Adrenal gland (tissue), 12 donors: ENCODE results near the gene UBE3C. TPM values are rescaled to one million over a fixed set of nuclear protein-coding genes. Genes with fewer than 3 reads are reported as not detected.

ENCODE experiments used
- DNase-seq, 7 donors: peaks; one replicate each; pipeline ENCODE4 v3.0.0-alpha.2; 2019 to 2020
- H3K27ac ChIP-seq, 5 donors: fragments of 200-600 bp; sonication (generic) in 4 of 5; 1 replicate in 3 of 5; 2 replicates in 2 of 5; pipeline versions ENCODE4 v1.5.1 to v1.8.0; 2016 to 2020; ENCODE audit warnings: mild to moderate bottlenecking in 1 of 5
- H3K27me3 ChIP-seq: fragments of 200-600 bp; 2 replicates; pipeline ENCODE4 v1.8.0; 2021
- H3K36me3 ChIP-seq, 2 donors: fragments of 200-600 bp; replicated peaks in 1 of 2; 1 replicate in 1 of 2; 2 replicates in 1 of 2; pipeline versions ENCODE4 v1.5.1 to v1.8.0; 2018 to 2022
- H3K4me1 ChIP-seq, 2 donors: fragments of 200-600 bp; replicated peaks in 1 of 2; 1 replicate in 1 of 2; 2 replicates in 1 of 2; pipeline versions ENCODE4 v1.5.1 to v1.8.0; 2018 to 2021
- H3K4me3 ChIP-seq, 4 donors: fragments of 200-600 bp; sonication (generic) in 3 of 4; one replicate each; pipeline ENCODE4 v1.5.1; 2016 to 2018
- H3K9me3 ChIP-seq, 3 donors: fragments of 200-600 bp; sonication (generic) in 1 of 3; replicated peaks in 1 of 3; 1 replicate in 2 of 3; 2 replicates in 1 of 3; pipeline versions ENCODE4 v1.5.1 to v1.8.0; 2016 to 2021
- CTCF ChIP-seq, 6 experiments: fragments of 450-650 bp in 4 of 6; fragments of 200-600 bp in 2 of 6; sonication (generic) in 1 of 6; IDR thresholded peaks; 1 replicate in 5 of 6; 2 replicates in 1 of 6; pipeline versions ENCODE4 v1.5.1 to v1.8.0; 2016 to 2021; ENCODE audit warnings: antibody characterized with exemption in 6 of 6, mild to moderate bottlenecking in 2 of 6, moderate library complexity in 1 of 6
- POLR2A ChIP-seq, 2 donors: fragments of 450-650 bp; IDR thresholded peaks; one replicate each; pipeline ENCODE4 v1.6.1; 2017; ENCODE audit warnings: antibody characterized with exemption in 2 of 2, mild to moderate bottlenecking in 2 of 2, moderate library complexity in 1 of 2
- WGBS, 4 donors: extraction: QIAGEN DNeasy Blood & Tissue Kit in 2 of 4; methylation state at CpG; one replicate each; pipeline versions ENCODE4 v1.1.5 to v1.1.7; 2013 to 2017; 5-methylcytosine and 5-hydroxymethylcytosine counted together
- intact Hi-C, 2 donors: fragments of 100-400 bp; cut with DNase I; formaldehyde crosslinking; loops; one replicate each; pipeline versions ENCODE4 v1.14.1 to v1.15.0; 2022 to 2023
- polyA plus RNA-seq, 3 donors: library from polyadenylated mRNA; stranded (reverse); fragments of 200-250 nt in 2 of 3; fragments of 350-450 nt in 1 of 3; fragmentation: Illumina TruSeq in 1 of 3; extraction: RNeasy Lipid Tissue Mini Kit (QIAGEN cat#74804) in 1 of 3; gene quantifications; one replicate each; pipeline ENCODE4 v1.2.3, GENCODE V29; 2013 to 2014
- total RNA-seq, 9 donors: library from RNA; depleted of rRNA in 4 of 9; stranded (reverse); fragments of >200 nt in 4 of 9; fragments of 120-200 nt in 1 of 9; fragmentation: NEBNext Ultra II Directional in 1 of 9; extraction: Animal tissue kit (Norgen Biotek cat#: 25700) in 1 of 9; gene quantifications; one replicate each; pipeline versions ENCODE4 v1.1.0 to v1.2.4, GENCODE V29; 2013 to 2023
- donor health status: healthy with polysubstance abuse.
- donor health status: Bipolar disorder and iron deficiency.
- donor health status: DM: yes; HTN: yes; CAD: no.
- donor health status: DM: no; HTN: no; CAD: no.
- donor health status: DM: no; HTN: no; CAD: no.
- donor health status: DM: yes; HTN: yes; CAD: no.

The UBE3C gene
- total and polyA plus RNA-seq, 12 donors: 11.7 to 58.1 (median 46.2) TPM

- DNase-seq: no peak
- Histone ChIP-seq H3K27me3 (peaks cover 4% of the 10 kb centered on the region), H3K27ac (no peak overlapping the region), H3K9me3 (no peaks in the 10 kb centered on the region), H3K36me3 (no peaks in the 10 kb centered on the region), H3K4me1 (no peaks in the 10 kb centered on the region), H3K4me3 (no peak overlapping the region)
- whole genome bisulfite sequencing, 4 donors: 78 to 92% (median 85%) methylated on average over 11 to 12 of the region's 12 CpGs
- no peak for TF ChIP-seq POLR2A (IDR thresholded peaks at IDR 0.05)
- TF ChIP-seq CTCF (IDR thresholded peaks at IDR 0.05): no peak
- intact Hi-C loops: no loop called here
These were observed 156.0 kb downstream of the UBE3C start for GRCh38 chr7:157294773-157295172.

- H3K27ac ChIP-seq: no peak overlapping the region
- H3K27me3 ChIP-seq: peaks cover 4% of the 10 kb centered on the region
- H3K4me3 ChIP-seq: no peak overlapping the region
- 86 to 90% (median 88%) methylated on average over 9 to 12 of the region's 12 CpGs for WGBS, 4 donors
- TF ChIP-seq CTCF (IDR thresholded peaks at IDR 0.05) (no peak), POLR2A (IDR thresholded peaks at IDR 0.05) (no peak)
- no peaks in the 10 kb centered on the region for H3K4me1 ChIP-seq
- no peaks in the 10 kb centered on the region for H3K9me3 ChIP-seq
- H3K36me3 ChIP-seq: no peaks in the 10 kb centered on the region
- DNase-seq: no peak
- intact Hi-C loops: no loop called here
These were observed 156.6 kb downstream of the UBE3C start for GRCh38 chr7:157295338-157295737.

- H3K27me3 ChIP-seq: peaks cover 4% of the 10 kb centered on the region
- WGBS, 4 donors: 60 to 71% (median 69%) methylated on average over 13 of the region's 13 CpGs
- no peaks in the 10 kb centered on the region for H3K36me3 ChIP-seq
- TF ChIP-seq CTCF (IDR thresholded peaks at IDR 0.05): no peak
- TF ChIP-seq POLR2A (IDR thresholded peaks at IDR 0.05): no peak
- H3K9me3 ChIP-seq: no peaks in the 10 kb centered on the region
- H3K4me3 ChIP-seq: no peak overlapping the region
- H3K27ac ChIP-seq: no peak overlapping the region
- no peak for DNase-seq
- peaks cover 0 to 5% of the 10 kb centered on the region in 2 donors for H3K4me1 ChIP-seq
- intact Hi-C loops: no loop called here
These were observed 158.5 kb downstream of the UBE3C start for GRCh38 chr7:157297185-157297584.

- no peaks in the 10 kb centered on the region for H3K9me3 ChIP-seq
- H3K36me3 ChIP-seq: no peaks in the 10 kb centered on the region
- no peak overlapping the region for H3K27ac ChIP-seq
- TF ChIP-seq CTCF (IDR thresholded peaks at IDR 0.05) (no peak), POLR2A (IDR thresholded peaks at IDR 0.05) (no peak)
- 76 to 95% (median 93%) methylated on average over 3 of the region's 3 CpGs for WGBS, 4 donors
- peaks cover 0 to 5% of the 10 kb centered on the region in 2 donors for H3K4me1 ChIP-seq
- intact Hi-C loops: no loop called here
- H3K27me3 ChIP-seq: peaks cover 4% of the 10 kb centered on the region
- H3K4me3 ChIP-seq: no peak overlapping the region
- DNase-seq: no peak
These were observed 160.5 kb downstream of the UBE3C start for GRCh38 chr7:157299317-157299612.
